Measurements from ENCODE around the gene LRRC75A.
"Not testable (repeated sequence)": the region's sequence is repeated elsewhere in the genome, so short reads cannot be mapped to it uniquely, and the experiment has no call there.

The LRRC75A gene

GRCh38 chr17:16471295-16471694 is 20.7 kb downstream of the LRRC75A start:
- no peak for DNase-seq (ENCODE audit: low read depth)

DNA sequence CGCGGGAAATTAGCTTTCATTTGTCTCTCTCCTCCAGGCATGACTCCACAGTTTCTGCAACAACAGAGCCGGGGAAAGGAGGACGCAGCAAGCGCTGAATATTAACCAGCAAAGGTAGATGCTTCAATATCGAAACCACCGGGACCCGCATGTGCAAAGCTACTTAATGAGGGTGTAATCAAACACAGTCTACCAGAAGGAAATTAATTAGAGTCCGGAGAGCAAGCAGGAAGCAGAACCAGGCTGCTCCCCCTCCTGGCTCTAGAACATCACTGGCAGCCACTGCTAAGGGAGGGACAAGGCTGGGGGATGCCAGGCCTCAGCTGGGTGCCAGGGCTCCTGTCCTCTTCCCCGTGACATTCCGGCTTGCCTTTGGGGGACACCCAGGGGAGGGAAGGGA is 21.7 kb downstream of the LRRC75A start:
- no peak for DNase-seq (ENCODE audit: low read depth)

- no peak for DNase-seq (ENCODE audit: low read depth)
These were observed 23.5 kb downstream of the LRRC75A start for GRCh38 chr17:16468428-16468992.

DNA sequence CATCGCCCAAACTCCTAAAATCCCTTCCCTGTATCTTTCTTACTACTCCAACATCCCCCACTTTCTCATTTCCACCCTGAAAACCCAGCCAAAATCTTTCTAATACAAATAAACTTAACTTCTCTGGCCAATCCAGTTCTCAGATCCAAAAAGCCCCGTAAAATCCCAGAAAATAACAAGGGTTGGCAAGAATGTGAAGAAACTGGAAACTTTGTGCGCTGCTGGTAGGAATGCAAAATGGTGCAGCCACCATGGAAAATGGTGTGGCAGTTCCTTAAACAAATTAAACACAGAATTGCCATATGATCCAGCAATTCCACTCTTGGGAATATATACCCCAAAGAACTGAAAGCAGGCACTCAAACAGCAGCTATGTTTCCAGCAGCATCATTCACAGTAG is 24.1 kb downstream of the LRRC75A start:
- DNase-seq (ENCODE audit: low read depth), result no peak

DNA sequence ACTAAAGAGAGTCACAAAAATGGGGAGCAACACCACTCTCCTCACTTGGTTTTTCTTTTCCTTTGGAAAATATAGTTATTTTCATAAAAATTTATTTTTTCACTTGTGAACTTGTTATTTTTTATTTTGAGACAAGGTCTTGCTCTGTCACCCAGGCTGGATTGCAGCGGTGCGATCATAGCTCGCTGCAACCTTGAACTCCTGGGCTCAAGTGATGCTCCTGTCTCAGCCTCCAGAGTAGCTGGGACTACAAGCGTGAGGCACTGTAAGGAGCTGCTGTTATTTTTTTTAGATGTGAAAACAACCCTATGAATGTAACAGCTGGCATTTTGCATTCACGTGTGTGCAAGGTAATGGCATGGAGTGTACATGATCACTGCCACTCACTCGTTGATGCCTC is 24.9 kb downstream of the LRRC75A start:
- no peak for DNase-seq (ENCODE audit: low read depth)

- DNase-seq (ENCODE audit: low read depth), result no peak
These were observed 25.6 kb downstream of the LRRC75A start for GRCh38 chr17:16466407-16466806.

DNA sequence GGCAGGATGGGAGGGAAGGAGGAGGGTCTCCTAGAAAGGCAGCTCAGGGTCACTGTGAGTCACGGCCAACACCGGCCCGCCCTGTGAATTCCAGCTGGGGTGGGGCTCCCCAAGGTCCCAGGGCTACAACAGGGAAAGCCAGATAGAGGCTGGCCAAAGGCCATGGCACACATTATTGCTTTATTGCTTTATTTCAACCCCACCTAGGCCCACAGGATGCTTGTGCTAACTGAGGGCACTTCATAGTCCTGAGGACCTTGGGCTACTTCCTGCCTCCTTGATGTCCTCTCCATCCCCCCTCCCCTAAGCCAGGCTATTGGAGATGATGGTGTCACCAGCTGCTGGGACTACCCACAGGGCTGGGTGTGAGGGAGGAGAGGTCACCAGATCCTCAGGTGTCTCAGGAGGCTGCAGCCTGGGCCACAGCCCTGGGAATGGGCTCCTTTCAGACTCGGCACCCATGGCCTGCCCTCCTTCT is 26.1 kb downstream of the LRRC75A start:
- DNase-seq (ENCODE audit: low read depth), result no peak

- no peak for DNase-seq (ENCODE audit: low read depth)
These were observed 27.0 kb downstream of the LRRC75A start for GRCh38 chr17:16465052-16465312.

GRCh38 chr17:16464303-16465051 is 27.5 kb downstream of the LRRC75A start:
- DNase-seq (ENCODE audit: low read depth), result no peak

DNA sequence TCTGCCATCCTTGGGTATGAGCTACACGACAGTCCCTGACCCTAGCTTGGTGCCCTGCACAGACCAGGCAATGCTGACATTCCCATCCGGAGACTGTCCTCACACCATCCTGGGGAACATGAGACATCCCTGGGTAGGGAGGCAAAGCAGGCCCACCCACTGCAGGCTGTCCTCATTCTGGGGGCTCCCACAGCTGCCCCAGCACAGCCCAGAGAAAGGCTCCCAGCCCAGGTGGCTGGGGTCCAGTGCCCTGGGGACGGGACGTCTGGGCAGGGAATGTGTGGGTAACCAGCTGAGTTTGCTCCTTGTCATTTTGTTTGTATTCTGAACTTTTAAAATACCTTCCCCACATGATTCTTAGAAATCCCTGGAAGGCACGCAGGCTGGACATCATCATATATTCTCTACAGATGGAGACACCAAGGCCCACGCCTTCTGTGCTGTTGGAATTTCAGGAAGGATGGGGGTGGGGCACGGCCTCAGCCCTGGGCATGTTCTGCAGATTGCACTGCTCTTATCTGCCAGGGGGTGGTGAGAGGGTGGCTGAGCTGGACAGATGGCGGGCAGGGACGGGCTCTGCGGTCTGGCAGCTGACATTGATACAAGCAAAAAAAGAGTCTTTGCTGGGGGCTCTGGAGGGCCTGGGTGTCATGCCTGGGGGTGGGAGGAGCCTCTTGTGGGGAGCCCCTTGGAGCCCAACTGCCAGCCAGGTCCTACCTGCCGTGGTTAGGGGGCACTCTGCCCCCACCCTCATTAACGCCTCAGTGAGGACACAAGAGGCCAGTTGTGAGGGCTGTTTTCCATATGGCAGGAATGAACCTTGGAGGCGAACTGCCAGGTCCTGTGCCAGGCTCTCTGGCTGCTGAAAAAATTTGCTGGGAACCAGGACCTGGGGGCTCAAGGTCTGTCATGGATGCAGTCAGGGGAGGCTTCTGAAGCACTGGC is 28.4 kb downstream of the LRRC75A start:
- DNase-seq (ENCODE audit: low read depth), result no peak

DNA sequence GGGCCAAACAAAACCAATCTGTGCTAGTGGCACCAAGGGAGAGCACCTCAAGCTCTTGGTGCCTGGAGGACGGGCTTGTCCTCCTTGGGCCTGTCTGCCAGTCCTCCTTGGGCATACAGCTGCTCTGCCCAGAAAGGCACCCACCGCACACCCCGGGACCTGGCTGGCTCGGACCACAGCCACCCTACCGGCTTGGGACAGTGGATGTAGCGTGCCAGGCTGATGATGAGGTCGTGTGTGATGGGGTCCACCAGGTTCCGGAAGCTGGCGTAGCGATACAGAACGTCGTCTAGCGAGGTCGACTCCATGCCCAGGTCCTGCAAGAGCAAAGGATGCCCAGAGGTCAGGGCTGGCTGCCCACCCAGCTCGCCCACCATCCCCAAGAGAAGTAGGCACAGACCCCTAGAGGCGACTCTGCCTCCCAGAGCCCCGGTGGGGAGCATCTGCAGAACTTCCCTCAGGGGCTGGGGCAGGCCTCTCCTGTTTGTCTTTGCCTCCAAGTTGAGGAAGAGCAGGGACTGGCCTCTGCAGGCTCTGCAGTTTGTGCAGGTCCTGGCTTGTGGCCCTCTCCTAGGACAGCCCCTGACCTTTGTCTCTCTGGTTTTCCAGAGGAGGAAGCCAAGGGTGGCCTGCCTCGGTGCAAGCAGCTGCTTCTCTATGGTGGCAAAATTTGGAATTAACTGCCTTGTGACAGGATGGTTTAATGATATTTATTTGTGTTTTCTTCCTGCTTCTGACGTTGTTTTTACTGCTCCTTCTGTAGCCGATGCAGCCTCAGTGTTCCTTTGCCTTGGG is 29.7 kb downstream of the LRRC75A start:
- DNase-seq (ENCODE audit: low read depth), result no peak

- no peak for DNase-seq (ENCODE audit: low read depth)
These were observed 30.5 kb downstream of the LRRC75A start for GRCh38 chr17:16461606-16461866.

DNA sequence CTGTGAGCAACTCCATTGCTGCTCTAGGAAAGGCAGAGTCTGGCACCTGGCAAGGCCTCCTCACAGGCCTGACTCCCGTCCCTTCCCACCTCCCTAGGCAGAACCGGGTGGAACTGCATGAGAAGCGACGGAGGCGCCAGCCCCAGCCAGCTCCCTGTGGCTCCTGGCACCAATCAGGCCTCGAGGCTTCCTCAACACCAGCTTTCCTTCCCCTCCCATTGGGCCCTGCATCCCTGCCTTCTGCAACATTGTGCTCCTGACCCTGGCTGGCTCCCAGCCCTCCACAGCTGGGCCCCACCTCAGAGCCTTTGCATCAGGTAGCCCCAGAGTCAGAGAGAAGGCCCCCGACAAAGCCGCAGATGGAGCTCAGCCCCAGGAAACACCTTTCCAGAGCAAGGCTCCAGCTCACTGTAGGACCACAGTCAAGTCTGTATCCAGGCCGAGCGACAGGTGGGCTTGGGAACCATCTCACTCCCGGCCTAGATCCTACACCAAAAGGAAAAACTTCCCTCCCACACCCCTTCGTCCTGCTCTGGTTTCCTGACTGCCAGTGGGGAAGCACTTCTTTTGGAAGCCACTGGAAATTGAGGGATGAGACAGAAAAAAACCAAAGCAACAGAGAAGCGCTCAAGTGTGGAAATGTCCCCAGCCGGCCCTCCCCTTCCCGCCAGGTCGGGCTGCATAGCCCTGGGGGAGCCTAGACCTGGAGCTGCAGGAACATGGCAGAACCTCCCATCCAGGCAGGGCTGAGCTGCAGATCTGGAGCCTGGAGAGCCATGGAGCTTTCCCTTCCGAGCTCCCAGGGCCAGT is 31.0 kb downstream of the LRRC75A start:
- no peak for DNase-seq (ENCODE audit: low read depth)

- DNase-seq (ENCODE audit: low read depth), result no peak
These were observed 32.0 kb downstream of the LRRC75A start for GRCh38 chr17:16459855-16460550.

GRCh38 chr17:16459271-16459670 is 32.7 kb downstream of the LRRC75A start:
- no peak for DNase-seq (ENCODE audit: low read depth)

- no peak for DNase-seq (ENCODE audit: low read depth)
These were observed 35.2 kb downstream of the LRRC75A start for GRCh38 chr17:16456742-16457316.

DNA sequence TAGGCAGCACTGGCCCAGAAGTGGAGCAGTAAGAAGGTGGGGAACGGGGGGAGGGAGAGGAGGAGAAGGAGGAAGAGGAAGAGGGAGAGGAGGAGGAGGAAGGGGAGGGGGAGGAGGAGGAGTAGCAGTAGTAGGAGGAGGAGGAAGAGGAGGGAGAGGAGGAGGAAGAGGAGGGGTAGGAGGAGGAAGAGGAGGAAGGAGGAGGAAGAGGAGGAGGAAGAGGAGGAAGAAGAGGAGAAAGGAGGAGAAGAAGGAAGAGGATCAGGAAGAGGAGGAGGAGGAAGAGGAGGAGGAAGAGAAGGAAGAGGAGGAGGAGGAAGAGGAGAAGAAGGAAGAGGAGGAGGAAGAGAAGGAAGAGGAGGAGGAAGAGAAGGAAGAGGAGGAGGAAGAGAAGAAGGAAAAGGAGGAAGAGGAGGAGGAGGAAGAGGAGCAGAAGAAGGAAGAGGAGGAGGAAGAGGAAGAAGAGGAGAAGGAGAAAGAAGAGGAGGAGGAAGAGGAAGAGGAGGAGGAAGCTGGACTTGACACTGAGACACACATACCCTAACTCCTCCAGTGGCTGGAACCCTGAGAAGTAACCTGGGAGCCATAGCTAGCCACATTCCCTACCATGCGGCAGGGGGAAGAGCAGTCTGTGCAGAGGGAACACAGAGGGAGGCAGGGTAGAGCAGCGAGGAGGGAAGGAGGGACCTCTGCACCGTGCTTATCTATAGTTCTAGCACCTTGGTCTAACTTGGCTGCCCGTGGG is 35.8 kb downstream of the LRRC75A start:
- no peak for DNase-seq (ENCODE audit: low read depth)

DNA sequence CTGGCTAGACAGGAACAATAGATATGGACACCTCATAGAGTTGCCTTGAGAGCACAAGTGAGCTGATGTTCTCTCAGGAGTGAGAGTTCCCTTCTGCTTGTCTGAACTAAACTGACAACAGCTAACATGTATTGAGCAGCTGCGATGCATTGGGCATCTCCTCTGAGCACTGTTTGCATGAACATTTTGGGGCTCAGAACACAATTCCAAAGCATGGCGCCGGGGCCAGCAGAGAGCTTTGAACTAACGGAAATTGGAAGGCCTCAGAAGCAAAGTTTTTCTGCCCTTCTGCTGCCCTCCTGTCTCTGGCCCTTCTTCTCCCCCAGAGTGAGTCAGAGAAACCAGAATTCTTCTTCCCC is 38.5 kb downstream of the LRRC75A start:
- no peak for DNase-seq (ENCODE audit: low read depth)

GRCh38 chr17:16452268-16452667 is 39.7 kb downstream of the LRRC75A start:
- not testable (repeated sequence) for DNase-seq (ENCODE audit: low read depth)

GRCh38 chr17:16450028-16450427 is 42.0 kb downstream of the LRRC75A start:
- no peak for DNase-seq (ENCODE audit: low read depth)
